GM23248 (cell line): ENCODE results near the gene NINJ1. TPM values are rescaled to one million over a fixed set of nuclear protein-coding genes. Genes with fewer than 3 reads are reported as not detected.
"Not testable (repeated sequence)": the region's sequence is repeated elsewhere in the genome, so short reads cannot be mapped to it uniquely, and the experiment has no call there.

Experiments used
- DNase-seq: peaks from one replicate; pipeline ENCODE4 v3.0.0-alpha.2; 2015
- H2AFZ ChIP-seq: fragments of 200-600 bp; sonication (generic); 2 replicates; pipeline ENCODE4 v1.6.1; 2016; ENCODE audit warnings: antibody characterized with exemption
- H3F3A ChIP-seq: fragments of 200-600 bp; sonication (generic); 2 replicates; pipeline ENCODE4 v1.6.1; 2016; ENCODE audit warnings: mild to moderate bottlenecking, antibody characterized with exemption, mixed run types; ENCODE audit not compliant: insufficient read depth
- H3K27ac ChIP-seq: fragments of 200-600 bp; sonication (generic); 2 replicates; pipeline ENCODE4 v1.5.1; 2016; ENCODE audit warnings: mild to moderate bottlenecking
- H3K27me3 ChIP-seq: fragments of 200-600 bp; sonication (generic); replicated peaks from 2 replicates; pipeline ENCODE4 v1.6.1; 2016; ENCODE audit warnings: mild to moderate bottlenecking; ENCODE audit not compliant: insufficient read depth
- H3K36me3 ChIP-seq: fragments of 200-600 bp; sonication (generic); 2 replicates; pipeline ENCODE4 v1.6.1; 2016; ENCODE audit warnings: low read depth, mild to moderate bottlenecking
- H3K4me1 ChIP-seq: fragments of 200-600 bp; sonication (generic); 2 replicates; pipeline ENCODE4 v1.6.1; 2016; ENCODE audit warnings: mild to moderate bottlenecking; ENCODE audit not compliant: insufficient read depth
- H3K4me2 ChIP-seq: fragments of 200-600 bp; sonication (generic); one replicate; pipeline ENCODE4 v1.6.1; 2016; ENCODE audit warnings: mild to moderate bottlenecking; ENCODE audit not compliant: unreplicated experiment
- H3K4me3 ChIP-seq: fragments of 200-600 bp; sonication (generic); 2 replicates; pipeline ENCODE4 v1.5.1; 2016; ENCODE audit warnings: mild to moderate bottlenecking
- H3K79me2 ChIP-seq: fragments of 200-600 bp; sonication (generic); 2 replicates; pipeline ENCODE4 v1.6.1; 2016; ENCODE audit warnings: mild to moderate bottlenecking; ENCODE audit not compliant: insufficient read depth
- H3K9ac ChIP-seq: fragments of 200-600 bp; sonication (generic); 2 replicates; pipeline ENCODE4 v1.6.1; 2016; ENCODE audit warnings: mild to moderate bottlenecking
- H3K9me2 ChIP-seq: fragments of 200-600 bp; sonication (generic); 2 replicates; pipeline ENCODE4 v1.6.1; 2016; ENCODE audit warnings: mixed run types, mild to moderate bottlenecking, moderate library complexity; ENCODE audit not compliant: insufficient read depth
- H3K9me3 ChIP-seq: fragments of 200-600 bp; sonication (generic); one replicate; pipeline ENCODE4 v1.6.1; 2017; ENCODE audit warnings: low read depth
- H4K20me1 ChIP-seq: fragments of 200-600 bp; sonication (generic); 2 replicates; pipeline ENCODE4 v1.6.0; 2016; ENCODE audit not compliant: insufficient read depth
- EZH2 ChIP-seq: fragments of 200-600 bp; sonication (generic); IDR thresholded peaks from 2 replicates; pipeline ENCODE4 v1.6.1; 2018; ENCODE audit warnings: antibody characterized with exemption, mild to moderate bottlenecking; ENCODE audit not compliant: insufficient read depth, poor library complexity, severe bottlenecking
- EZH2phosphoT487 ChIP-seq: fragments of 200-600 bp; sonication (generic); IDR thresholded peaks from 2 replicates; pipeline ENCODE4 v1.6.1; 2018; ENCODE audit warnings: antibody characterized with exemption, moderate library complexity, mild to moderate bottlenecking, low read depth; ENCODE audit not compliant: insufficient read depth
- WGBS, 2 experiments: methylation state at CpG; one replicate each; pipeline ENCODE4 v1.1.6; 2015 to 2017; ENCODE audit warnings: low lambda C conversion rate in 2 of 2, low coverage in 1 of 2; ENCODE audit errors: missing lambda C conversion rate in 2 of 2; 5-methylcytosine and 5-hydroxymethylcytosine counted together
- in situ Hi-C: fragments of 300-500 bp; cut with MboI; formaldehyde crosslinking; loops from 2 replicates; pipeline ENCODE4 v1.15.0; 2020
- polyA plus RNA-seq: library from polyadenylated mRNA; unstranded; fragments of >200 nt; fragmentation: Nextera tagmentation; extraction: Ambion mirVana; gene quantifications from 2 replicates; pipeline ENCODE4 v1.2.1, GENCODE V29; 2016
- total RNA-seq: library from RNA; depleted of rRNA; stranded (reverse); fragments of >200 nt; shearing (Covaris generic); gene quantifications from 2 replicates; pipeline ENCODE4 v1.2.3, GENCODE V29; 2014

Gene NINJ1
- total and polyA plus RNA-seq, 2 experiments from 2014 or later = 24.9 to 44.2 TPM

DNA sequence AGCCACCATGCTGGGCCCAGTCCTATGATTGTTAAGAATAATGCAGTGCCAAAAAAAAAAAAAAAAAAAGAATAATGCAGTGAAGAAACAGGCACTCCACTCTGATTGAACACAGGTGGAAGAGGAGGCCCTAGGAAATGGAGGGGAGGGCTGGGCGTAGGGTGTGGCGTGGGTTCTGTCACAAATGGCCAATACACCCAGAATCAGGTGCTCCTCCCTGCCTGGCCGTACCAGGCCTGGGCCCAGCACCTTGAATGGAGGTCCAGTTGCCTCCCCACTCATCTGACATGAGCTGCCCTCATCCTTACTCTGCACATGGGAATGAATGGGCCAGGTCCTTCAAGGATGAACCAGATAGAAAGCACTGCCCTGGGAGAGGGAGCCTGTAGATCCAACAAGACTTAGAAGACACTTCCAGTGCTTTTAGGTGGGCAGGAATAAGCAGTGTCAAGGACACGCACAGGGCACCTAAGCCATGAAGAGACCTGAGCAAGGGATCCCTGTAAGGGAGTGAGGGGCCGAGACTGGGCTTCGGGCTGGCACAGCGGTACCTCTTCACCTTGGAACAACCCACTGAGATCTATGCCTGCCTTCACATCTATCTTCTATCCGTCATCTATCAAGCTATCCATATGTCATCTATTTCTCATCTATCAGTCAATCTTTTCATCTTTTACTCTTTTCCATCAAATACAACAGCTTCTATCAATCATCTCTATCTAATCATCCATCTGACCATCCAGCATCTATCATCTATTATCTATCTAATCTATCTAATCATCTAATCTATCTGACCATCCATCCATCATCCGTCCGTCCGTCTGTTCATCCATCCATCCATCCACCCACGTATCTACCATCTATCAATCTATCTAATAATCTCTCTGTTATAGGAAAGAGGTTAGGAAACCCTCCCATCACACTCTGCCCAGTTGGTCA, 15.9 kb downstream of the NINJ1 start:
- Histone ChIP-seq H3K27ac (no peak overlapping the region), H4K20me1 (no peaks in the 10 kb centered on the region), H3K79me2 (no peaks in the 10 kb centered on the region), H3K4me2 (no peak overlapping the region), H3K9ac (no peak overlapping the region), H3F3A (no peaks in the 10 kb centered on the region), H3K9me2 (no peaks in the 10 kb centered on the region), H2AFZ (no peak overlapping the region), H3K27me3 (no peaks in the 10 kb centered on the region), H3K36me3 (no peaks in the 10 kb centered on the region), H3K9me3 (no peaks in the 10 kb centered on the region), H3K4me1 (peaks cover 15% of the 10 kb centered on the region), H3K4me3 (no peak overlapping the region)
- DNase-seq = no peak
- no peak for TF ChIP-seq EZH2phosphoT487
- TF ChIP-seq EZH2 = no peak
- 89 to 91% methylated on average over 12 of the region's 12 CpGs for whole genome bisulfite sequencing, 2 experiments
- in situ Hi-C loops = no loop called here

DNA sequence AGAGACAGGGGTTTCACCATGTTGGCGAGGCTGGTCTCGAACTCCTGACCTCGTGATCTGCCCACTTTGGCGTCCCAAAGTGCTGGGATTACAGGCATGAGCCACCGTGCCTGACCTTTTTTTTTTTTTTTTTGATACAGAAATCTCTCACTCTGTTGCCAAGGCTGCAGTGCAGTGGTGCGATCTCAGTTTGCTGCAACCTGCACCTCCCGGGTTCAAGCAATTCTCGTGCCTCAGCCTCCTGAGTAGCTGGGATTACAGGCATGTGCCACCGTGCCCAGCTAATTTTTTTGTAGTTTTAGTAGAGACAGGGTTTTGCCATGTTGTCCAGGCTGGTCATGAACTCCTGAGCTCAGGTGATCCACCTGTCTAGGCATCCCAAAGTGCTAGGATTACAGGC, 16.5 kb downstream of the NINJ1 start:
- 89 to 96% methylated on average over 9 of the region's 9 CpGs for WGBS, 2 experiments
- H2AFZ ChIP-seq, H3K27me3 ChIP-seq, H4K20me1 ChIP-seq, H3F3A ChIP-seq, in situ Hi-C loops, H3K27ac ChIP-seq, H3K9ac ChIP-seq, H3K9me3 ChIP-seq, H3K4me2 ChIP-seq, DNase-seq, H3K4me3 ChIP-seq, H3K79me2 ChIP-seq, H3K9me2 ChIP-seq, H3K36me3 ChIP-seq: not testable (repeated sequence)
- H3K4me1 ChIP-seq = peaks cover 15% of the 10 kb centered on the region

DNA sequence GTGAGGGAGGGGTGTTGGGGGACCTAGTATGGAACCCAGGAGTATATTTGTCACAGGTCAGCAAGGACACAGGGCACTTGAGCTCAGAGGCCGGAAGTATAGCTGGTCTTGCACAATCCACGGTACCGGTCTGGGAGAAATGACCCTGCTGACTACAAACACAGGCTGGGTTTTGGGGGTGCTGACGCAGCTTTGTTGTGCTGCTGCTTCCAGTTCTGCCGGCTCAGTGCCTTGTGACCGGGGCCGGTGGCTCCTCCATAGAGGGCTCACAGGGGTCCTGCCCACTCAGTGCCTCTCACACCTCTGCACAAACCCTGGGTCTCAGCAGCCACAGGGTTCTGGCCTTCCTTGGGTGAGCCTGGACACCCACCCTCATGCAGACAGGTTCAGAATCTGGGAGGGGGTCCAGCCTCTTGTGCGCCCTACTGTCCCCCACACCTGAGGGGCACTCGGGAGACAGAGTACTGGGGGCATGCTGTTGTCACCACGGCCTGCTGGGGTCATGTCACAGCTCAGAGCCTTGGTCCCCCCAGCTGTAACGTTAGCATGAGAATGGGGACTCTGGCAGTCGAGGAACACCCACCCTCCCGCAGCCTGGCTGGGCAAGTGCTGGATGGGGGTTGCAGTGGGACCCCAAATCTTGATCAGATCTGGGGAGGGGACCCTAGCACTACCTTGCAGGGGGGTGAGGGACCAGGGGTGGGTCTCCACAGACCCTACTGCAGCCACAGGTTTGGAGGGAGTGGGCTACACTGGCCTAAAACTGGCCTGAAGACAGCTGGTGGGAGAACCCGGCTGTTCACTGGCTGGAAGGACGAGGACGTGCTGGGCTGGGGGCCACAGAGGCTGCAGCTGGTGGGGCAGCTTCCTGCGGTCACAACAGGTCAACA, 17.7 kb downstream of the NINJ1 start:
- no peaks in the 10 kb centered on the region for H3K27me3 ChIP-seq
- in situ Hi-C loops = no loop called here
- H3K4me1 ChIP-seq = peaks cover 15% of the 10 kb centered on the region
- peak; percentile 73 for DNase-seq
- WGBS, 2 experiments = 71 to 73% methylated on average over 16 of the region's 17 CpGs
- no peaks in the 10 kb centered on the region for H3K36me3 ChIP-seq
- H4K20me1 ChIP-seq = no peaks in the 10 kb centered on the region
- no peaks in the 10 kb centered on the region for H3F3A ChIP-seq
- H3K27ac ChIP-seq = peak overlapping the region; percentile 26
- no peaks in the 10 kb centered on the region for H3K79me2 ChIP-seq
- no peaks in the 10 kb centered on the region for H3K9me3 ChIP-seq
- H3K9me2 ChIP-seq = no peaks in the 10 kb centered on the region
- no peak overlapping the region for H2AFZ ChIP-seq
- H3K4me2 ChIP-seq = no peak overlapping the region
- TF ChIP-seq EZH2phosphoT487 (no peak), EZH2 (no peak)
- no peak overlapping the region for H3K4me3 ChIP-seq
- peak overlapping the region; percentile 57; the same call in 1 of the 2 replicates for H3K9ac ChIP-seq

DNA sequence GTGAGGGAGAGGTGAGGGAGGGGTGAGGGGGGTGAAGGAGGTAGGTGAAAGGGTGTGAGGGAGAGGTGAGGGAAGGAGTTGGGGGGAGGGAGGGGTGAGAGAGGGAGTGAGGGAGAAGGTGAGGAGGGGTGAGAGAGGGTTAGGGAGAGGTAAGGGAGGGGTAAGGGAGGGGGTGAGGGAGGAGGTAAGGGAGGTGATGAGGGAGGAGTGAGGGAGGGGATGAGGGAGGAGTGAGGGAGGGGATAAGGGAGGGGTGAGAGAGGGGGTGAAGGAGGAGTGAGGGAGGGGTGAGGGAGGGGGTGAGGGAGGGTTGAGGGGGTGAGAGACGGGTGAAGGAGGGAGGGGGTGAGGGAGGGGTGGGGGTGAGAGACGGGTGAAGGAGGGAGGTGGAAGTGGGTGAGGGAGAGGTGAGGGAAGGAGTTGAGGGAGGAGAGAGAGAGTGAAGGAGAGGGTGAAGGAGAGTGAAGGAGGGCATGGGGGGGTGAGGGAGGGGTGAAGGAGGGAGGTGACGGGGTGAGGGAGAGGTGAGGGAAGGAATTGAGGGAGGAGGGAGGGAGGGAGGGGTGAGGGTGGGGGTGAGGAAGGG, 18.5 kb downstream of the NINJ1 start:
- Histone ChIP-seq H3K4me1 (peaks cover 15% of the 10 kb centered on the region), H3K27ac (no peak overlapping the region), H3K27me3 (no peaks in the 10 kb centered on the region), H3K9me3 (no peaks in the 10 kb centered on the region), H2AFZ (no peak overlapping the region), H3K9me2 (no peaks in the 10 kb centered on the region), H3K4me2 (no peak overlapping the region), H3K9ac (no peak overlapping the region), H3K4me3 (no peak overlapping the region), H3K79me2 (no peaks in the 10 kb centered on the region), H3K36me3 (no peaks in the 10 kb centered on the region), H4K20me1 (no peaks in the 10 kb centered on the region), H3F3A (no peaks in the 10 kb centered on the region)
- WGBS, 2 experiments = 31% methylated on average over 3 of the region's 3 CpGs; no CpG with 5 or more reads in 1 of the 2 experiments
- in situ Hi-C loops = no loop called here
- TF ChIP-seq EZH2phosphoT487 (no peak), EZH2 (no peak)
- DNase-seq = no peak
